K562 treated with DMSO at 1 percent for 48 hours (cell line): ENCODE measurements around the gene BBS7. TPM values are rescaled to one million over a fixed set of nuclear protein-coding genes. Genes with fewer than 3 reads are reported as not detected.

Experiments used
- total RNA-seq: library from RNA; unstranded; fragments of 300-600 nt; gene quantifications from 2 replicates; pipeline ENCODE4 v1.2.3, GENCODE V29; 2022; ENCODE audit warnings: low replicate concordance; ENCODE audit errors: extremely low read depth

The BBS7 gene, protein sequence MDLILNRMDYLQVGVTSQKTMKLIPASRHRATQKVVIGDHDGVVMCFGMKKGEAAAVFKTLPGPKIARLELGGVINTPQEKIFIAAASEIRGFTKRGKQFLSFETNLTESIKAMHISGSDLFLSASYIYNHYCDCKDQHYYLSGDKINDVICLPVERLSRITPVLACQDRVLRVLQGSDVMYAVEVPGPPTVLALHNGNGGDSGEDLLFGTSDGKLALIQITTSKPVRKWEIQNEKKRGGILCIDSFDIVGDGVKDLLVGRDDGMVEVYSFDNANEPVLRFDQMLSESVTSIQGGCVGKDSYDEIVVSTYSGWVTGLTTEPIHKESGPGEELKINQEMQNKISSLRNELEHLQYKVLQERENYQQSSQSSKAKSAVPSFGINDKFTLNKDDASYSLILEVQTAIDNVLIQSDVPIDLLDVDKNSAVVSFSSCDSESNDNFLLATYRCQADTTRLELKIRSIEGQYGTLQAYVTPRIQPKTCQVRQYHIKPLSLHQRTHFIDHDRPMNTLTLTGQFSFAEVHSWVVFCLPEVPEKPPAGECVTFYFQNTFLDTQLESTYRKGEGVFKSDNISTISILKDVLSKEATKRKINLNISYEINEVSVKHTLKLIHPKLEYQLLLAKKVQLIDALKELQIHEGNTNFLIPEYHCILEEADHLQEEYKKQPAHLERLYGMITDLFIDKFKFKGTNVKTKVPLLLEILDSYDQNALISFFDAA
- not detected in 2 replicates for total RNA-seq

DNA sequence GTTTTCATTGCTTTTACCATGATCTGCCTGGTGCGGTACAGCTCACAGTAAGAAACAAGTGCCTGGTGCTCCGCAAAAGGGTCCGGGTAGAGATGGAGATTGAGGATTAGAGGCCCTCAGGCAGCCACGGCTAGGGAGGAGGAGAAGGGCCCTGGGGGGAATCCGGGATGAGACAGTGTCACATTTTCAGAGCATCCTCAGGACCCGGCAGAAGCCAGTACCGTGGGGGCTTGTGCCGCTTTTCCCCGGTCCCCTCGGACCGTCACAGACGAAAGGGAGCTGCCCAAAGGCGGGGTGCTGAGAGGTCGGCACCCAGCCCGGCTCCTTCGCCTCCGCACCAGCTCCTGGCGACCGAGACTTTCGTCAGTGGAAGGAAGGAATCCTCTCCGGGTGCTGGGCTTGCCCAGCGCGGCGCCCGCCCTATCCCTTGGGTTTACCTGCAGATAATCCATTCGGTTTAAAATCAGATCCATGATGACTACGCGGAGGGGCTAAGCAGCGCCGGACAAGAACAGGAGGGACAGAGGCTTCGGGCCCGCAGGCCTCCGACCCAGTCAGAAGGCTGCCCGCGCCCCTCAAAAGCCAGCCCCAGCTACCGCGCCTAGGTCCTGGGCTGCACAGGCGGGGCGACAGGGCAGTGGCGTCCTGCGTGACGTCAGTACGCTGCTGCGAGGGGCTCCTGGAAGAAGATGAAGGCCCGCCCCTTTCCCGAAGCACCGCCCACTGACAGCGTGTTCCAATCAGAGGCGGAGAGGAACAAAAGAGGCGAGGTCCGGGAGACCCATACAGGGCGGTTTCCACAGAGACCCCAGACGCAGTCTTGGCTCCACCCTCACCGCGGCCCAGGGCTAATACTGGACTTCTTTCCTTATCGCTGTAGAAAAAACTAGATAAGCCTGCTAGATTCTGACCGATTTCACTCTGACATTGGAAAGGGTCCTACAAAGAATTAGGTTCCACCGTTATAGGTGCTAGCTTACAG lies at the start of gene BBS7:
BBS7 (minus strand) TSS at position 634 of the 982 bp plus-strand sequence; CDS start at position 473, 161 bp downstream.

DNA sequence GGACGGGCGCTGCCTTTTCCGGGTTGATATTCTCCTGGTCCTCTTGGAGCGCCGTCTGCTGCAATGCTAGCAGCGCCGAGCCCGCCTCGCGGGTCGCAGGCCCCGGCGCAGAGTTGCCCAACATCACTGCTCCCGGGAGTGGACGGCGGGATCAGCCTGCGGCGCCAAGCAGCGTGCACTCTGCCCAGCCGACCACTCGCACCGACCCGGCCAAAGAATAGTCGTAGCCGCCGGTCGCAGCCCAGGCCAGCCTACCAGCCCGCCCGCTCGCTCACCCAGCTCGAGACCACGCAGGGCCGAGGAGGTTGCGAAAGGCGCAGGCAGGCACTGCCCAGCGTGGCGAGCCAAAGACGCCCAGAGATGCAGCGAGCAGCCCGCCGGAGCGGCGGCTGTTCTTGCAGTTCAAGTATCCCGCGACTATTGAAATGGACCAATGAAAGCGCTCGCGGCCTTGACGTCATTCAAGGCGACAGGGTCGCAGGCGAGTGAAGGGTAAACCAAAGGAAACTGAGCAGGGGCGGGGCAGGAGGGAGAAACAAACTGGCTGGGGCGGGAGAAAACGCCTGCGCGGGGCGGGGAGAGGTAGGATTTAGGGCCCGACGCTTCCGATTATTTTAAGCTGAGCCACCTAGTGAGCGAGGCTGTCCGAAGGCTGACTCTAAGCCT lies 46.6 kb downstream of the BBS7 start, which contains the start of gene CCNA2:
CCNA2 (minus strand) TSS at position 379 of the 666 bp plus-strand sequence; CDS start at position 124, 255 bp downstream.

DNA sequence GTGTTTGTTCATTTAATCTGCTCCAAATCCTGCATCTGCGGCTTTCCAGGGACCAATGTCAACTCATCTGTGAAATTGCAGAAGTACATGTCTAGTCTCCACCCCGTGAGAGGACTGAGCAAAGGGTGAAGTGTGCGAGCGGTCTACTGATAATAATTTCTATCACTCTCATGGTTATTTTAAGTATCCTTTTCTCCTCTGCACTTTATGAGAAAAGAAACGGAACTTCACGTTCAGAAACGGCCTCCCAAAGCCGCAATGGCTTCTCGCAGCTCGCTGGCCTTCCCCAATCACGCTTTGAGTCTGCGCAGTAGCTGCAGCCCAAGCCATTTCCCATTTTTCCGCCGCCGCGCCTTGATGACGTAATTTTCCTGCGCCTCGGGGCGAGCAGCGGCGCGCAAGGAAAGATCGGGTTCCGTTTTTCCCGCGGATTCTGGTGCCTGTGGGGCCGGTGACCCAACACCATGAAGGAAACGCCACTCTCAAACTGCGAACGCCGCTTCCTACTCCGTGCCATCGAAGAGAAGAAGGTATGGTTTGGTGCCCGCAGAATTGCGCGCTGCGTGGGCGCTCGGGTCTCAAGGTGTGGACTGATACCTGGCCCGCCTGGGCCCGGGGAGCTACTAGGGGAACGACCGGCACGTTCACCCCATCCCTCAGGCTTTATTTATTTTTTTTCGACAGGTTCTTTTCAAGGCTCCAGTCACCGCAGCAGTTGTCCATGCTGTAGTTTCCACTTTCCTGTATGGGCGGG lies 69.1 kb downstream of the BBS7 start, which contains the start of gene EXOSC9:
EXOSC9 (plus strand) TSS at position 363 of the 754 bp plus-strand sequence; CDS start at position 465, 102 bp downstream.

Other genes starting within 250 kb of the BBS7 start
- gene ANXA5, start 173.5 kb downstream of the BBS7 start, total RNA-seq, result not detected in 2 replicates
- not detected in 2 replicates for gene SMIM43, start 105.3 kb downstream of the BBS7 start, total RNA-seq
- gene EXOSC9, start 69.2 kb downstream of the BBS7 start, total RNA-seq, result not detected in 2 replicates
- gene CCNA2, start 46.6 kb downstream of the BBS7 start, total RNA-seq, result not detected in 2 replicates
- gene TRPC3, start 81.6 kb upstream of the BBS7 start, total RNA-seq, result not detected in 2 replicates